Measurements from ENCODE around the gene WNT8B. TPM values are rescaled to one million over a fixed set of nuclear protein-coding genes. Genes with fewer than 3 reads are reported as not detected.

WNT8B gene
- total and polyA plus RNA-seq, 2 of the 13 experiments (the other 11 are each of a cell fraction or from before 2014, with no cell fraction given), result 0.07 to 0.20 TPM

DNA sequence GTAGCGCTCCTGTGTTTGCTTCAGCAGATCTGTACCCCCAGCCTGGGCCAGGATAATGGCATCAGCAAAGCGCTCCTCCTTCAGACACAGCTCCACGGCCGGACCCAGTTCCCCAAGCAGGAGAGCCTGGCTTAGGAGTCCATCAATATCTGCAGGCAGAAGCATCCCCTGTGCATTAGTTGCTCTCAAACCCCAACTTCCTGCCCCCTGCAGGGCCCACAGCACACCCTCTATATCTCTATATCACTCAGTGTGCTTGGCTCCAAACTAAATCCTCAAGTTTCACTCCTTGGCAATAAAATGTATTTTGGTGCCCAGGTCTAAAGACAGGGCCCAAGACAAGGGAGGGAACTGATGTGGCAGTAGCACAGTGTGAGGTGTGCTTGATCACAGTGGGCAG lies 35.2 kb downstream of the WNT8B start:
- intact Hi-C loops (cut with micrococcal nuclease; ENCODE audit: unreplicated experiment), result no loop called here
- Histone ChIP-seq H3K36me3 (replicated peaks in 1 of 2; ENCODE audit: control insufficient read depth in 1 of 2, insufficient read depth in 2 of 2, low read length in 2 of 2) (no peaks in the 10 kb centered on the region; a peak in 1 of 5 replicates), H3K27me3 (ENCODE audit: control insufficient read depth in 1 of 2, insufficient read depth in 2 of 2, low read length in 2 of 2) (no peaks in the 10 kb centered on the region), H3K27ac (ENCODE audit: extremely low read length, insufficient read depth, low read length) (no peak overlapping the region), H2AFZ (ENCODE audit: low read length) (no peak overlapping the region), H3K4me1 (ENCODE audit: insufficient read depth, low read length) (no peaks in the 10 kb centered on the region), H3K4me2 (ENCODE audit: low read depth, low read length) (no peak overlapping the region), H3K9ac (ENCODE audit: insufficient read depth, low read depth, low read length) (no peak overlapping the region), H3K9me3 (ENCODE audit: low read length) (no peaks in the 10 kb centered on the region), H3K4me3 (replicated peaks in 1 of 3; ENCODE audit: insufficient read depth in 1 of 3, low read depth in 2 of 3, low read length in 3 of 3) (no peak overlapping the region), H4K20me1 (ENCODE audit: insufficient read depth, low read length) (no peaks in the 10 kb centered on the region), H3K79me2 (ENCODE audit: insufficient read depth, low read length) (no peaks in the 10 kb centered on the region)
- TF ChIP-seq MATR3 (CRISPR knock-in tag; IDR thresholded peaks at IDR 0.05) (no peak), EHMT2 (IDR thresholded peaks at IDR 0.05; ENCODE audit: borderline replicate concordance, low read depth, low read length) (no peak), PTBP1 (IDR thresholded peaks at IDR 0.05; ENCODE audit: low read depth, low read length, poor library complexity, severe bottlenecking) (no peak), ZNF432 (CRISPR knock-in tag; IDR thresholded peaks at IDR 0.05; ENCODE audit: borderline replicate concordance) (no peak), ETV6 (CRISPR knock-in tag; conservative IDR thresholded peaks at IDR 0.05) (no peak), FOXO1 (CRISPR knock-in tag; IDR thresholded peaks at IDR 0.05) (no peak), TRIM24 (CRISPR knock-in tag; IDR thresholded peaks at IDR 0.05) (no peak)
- 100% methylated on average over 4 of the region's 4 CpGs for WGBS (ENCODE audit: low lambda C conversion rate)
- no TSS peak for BruUV-seq (replicated peaks)
- in situ Hi-C loops (cut with HindIII; ENCODE audit: extremely low pct_ligation_motif_present, low pct_unique_long_range_greater_than_20kb), result no loop called here
- DNase-seq (ENCODE audit: low spot score), result no peak
- POLR2A ChIA-PET, result no interaction called here
- ATAC-seq, result no peak
- no peak for FAIRE-seq
- CTCF ChIA-PET (ENCODE audit: low intra/inter-chr PET ratio, low total read pairs), result no interaction called here

DNA sequence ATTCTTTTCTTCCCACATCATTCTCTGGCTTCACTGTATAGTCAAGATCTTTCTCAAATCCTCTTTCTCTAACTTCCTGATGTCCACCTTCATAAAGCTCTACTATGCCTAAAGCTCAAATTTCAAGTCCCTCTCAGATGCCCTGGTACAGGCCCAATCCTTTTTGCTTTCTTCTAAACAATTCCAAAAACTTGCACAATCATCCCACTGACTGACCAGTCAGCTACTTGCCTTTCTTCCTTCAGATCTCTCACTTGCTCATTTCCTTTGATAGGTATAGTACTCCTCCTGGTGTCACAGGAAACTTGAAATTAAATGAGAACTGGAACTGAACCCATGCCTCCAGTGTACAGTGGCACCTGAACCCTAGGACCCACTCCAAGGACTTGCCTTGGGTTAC lies 38.6 kb downstream of the WNT8B start:
- ChIA-PET POLR2A (no interaction called here), CTCF (ENCODE audit: low intra/inter-chr PET ratio, low total read pairs) (no interaction called here)
- no peak overlapping the region for H3K4me2 ChIP-seq (ENCODE audit: low read depth, low read length)
- no peak overlapping the region for H2AFZ ChIP-seq (ENCODE audit: low read length)
- H3K9ac ChIP-seq (ENCODE audit: insufficient read depth, low read depth, low read length), result no peak overlapping the region
- no peak overlapping the region for H3K4me3 ChIP-seq (replicated peaks in 1 of 3; ENCODE audit: insufficient read depth in 1 of 3, low read depth in 2 of 3, low read length in 3 of 3)
- H3K79me2 ChIP-seq (ENCODE audit: insufficient read depth, low read length), result no peaks in the 10 kb centered on the region
- DNase-seq (ENCODE audit: low spot score) (no peak), ATAC-seq (no peak), FAIRE-seq (no peak)
- in situ Hi-C loops (cut with HindIII; ENCODE audit: extremely low pct_ligation_motif_present, low pct_unique_long_range_greater_than_20kb) (no loop called here), intact Hi-C loops (cut with micrococcal nuclease; ENCODE audit: unreplicated experiment) (no loop called here)
- BruUV-seq (replicated peaks), result no TSS peak
- no peaks in the 10 kb centered on the region for H3K9me3 ChIP-seq (ENCODE audit: low read length)
- H3K27me3 ChIP-seq (ENCODE audit: control insufficient read depth in 1 of 2, insufficient read depth in 2 of 2, low read length in 2 of 2), result no peaks in the 10 kb centered on the region
- no peaks in the 10 kb centered on the region for H4K20me1 ChIP-seq (ENCODE audit: insufficient read depth, low read length)
- peaks cover 8% of the 10 kb centered on the region; the same call in 1 of the 2 replicates for H3K4me1 ChIP-seq (ENCODE audit: insufficient read depth, low read length)
- no peak overlapping the region for H3K27ac ChIP-seq (ENCODE audit: extremely low read length, insufficient read depth, low read length)
- no peaks in the 10 kb centered on the region; a peak in 1 of 5 replicates for H3K36me3 ChIP-seq (replicated peaks in 1 of 2; ENCODE audit: control insufficient read depth in 1 of 2, insufficient read depth in 2 of 2, low read length in 2 of 2)
- TF ChIP-seq ZSCAN30 (CRISPR knock-in tag; IDR thresholded peaks at IDR 0.05) (no peak), TCF7L2 (IDR thresholded peaks at IDR 0.05; ENCODE audit: low read depth, low read length) (no peak), MLLT10 (CRISPR knock-in tag; IDR thresholded peaks at IDR 0.05) (no peak), SNAI1 (CRISPR knock-in tag; IDR thresholded peaks at IDR 0.05; ENCODE audit: borderline replicate concordance) (no peak), ZBTB3 (CRISPR knock-in tag; IDR thresholded peaks at IDR 0.05; ENCODE audit: borderline replicate concordance, low read depth) (no peak), ELF3 (CRISPR knock-in tag; IDR thresholded peaks at IDR 0.05) (no peak)
- TF ChIP-seq, protein P1, sequence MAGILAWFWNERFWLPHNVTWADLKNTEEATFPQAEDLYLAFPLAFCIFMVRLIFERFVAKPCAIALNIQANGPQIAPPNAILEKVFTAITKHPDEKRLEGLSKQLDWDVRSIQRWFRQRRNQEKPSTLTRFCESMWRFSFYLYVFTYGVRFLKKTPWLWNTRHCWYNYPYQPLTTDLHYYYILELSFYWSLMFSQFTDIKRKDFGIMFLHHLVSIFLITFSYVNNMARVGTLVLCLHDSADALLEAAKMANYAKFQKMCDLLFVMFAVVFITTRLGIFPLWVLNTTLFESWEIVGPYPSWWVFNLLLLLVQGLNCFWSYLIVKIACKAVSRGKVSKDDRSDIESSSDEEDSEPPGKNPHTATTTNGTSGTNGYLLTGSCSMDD (CRISPR knock-in tag; IDR thresholded peaks at IDR 0.05), result no peak
- TF ChIP-seq, protein P2, sequence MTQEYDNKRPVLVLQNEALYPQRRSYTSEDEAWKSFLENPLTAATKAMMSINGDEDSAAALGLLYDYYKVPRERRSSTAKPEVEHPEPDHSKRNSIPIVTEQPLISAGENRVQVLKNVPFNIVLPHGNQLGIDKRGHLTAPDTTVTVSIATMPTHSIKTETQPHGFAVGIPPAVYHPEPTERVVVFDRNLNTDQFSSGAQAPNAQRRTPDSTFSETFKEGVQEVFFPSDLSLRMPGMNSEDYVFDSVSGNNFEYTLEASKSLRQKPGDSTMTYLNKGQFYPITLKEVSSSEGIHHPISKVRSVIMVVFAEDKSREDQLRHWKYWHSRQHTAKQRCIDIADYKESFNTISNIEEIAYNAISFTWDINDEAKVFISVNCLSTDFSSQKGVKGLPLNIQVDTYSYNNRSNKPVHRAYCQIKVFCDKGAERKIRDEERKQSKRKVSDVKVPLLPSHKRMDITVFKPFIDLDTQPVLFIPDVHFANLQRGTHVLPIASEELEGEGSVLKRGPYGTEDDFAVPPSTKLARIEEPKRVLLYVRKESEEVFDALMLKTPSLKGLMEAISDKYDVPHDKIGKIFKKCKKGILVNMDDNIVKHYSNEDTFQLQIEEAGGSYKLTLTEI (CRISPR knock-in tag; conservative IDR thresholded peaks at IDR 0.05), result no peak
- TF ChIP-seq, protein P3, sequence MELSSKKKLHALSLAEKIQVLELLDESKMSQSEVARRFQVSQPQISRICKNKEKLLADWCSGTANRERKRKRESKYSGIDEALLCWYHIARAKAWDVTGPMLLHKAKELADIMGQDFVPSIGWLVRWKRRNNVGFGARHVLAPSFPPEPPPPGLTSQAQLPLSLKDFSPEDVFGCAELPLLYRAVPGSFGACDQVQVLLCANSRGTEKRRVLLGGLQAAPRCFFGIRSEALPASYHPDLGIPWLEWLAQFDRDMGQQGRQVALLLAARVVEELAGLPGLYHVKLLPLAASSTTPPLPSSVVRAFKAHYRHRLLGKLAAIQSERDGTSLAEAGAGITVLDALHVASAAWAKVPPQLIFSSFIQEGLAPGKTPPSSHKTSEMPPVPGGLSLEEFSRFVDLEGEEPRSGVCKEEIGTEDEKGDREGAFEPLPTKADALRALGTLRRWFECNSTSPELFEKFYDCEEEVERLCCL (CRISPR knock-in tag; IDR thresholded peaks at IDR 0.05; ENCODE audit: borderline replicate concordance), result no peak

Measured in HepG2 (cell line).